Activated CD4-positive, alpha-beta T cell treated with anti-CD3 and anti-CD28 coated beads for 24 hours (primary cell): ENCODE results near the gene NLRP14.

ENCODE experiments used
- DNase-seq, 2 donors: peaks; one replicate each; pipeline ENCODE4 v3.0.0-alpha.2; 2020; ENCODE audit warnings: low read depth in 2 of 2

The NLRP14 gene

GRCh38 chr11:7020183-7020917 lies at the start of gene NLRP14, which contains the start of gene ZNF214:
TSS of gene NLRP14 (plus strand) at chr11:7020479. CDS start at chr11:7038587, 18,108 bp downstream.
TSS of gene ZNF214 (minus strand) at chr11:7020346. CDS start at chr11:7002835, 17,511 bp downstream.
- no peak for DNase-seq

GRCh38 chr11:6979365-6979764 lies 40.9 kb upstream of the NLRP14 start:
- DNase-seq: no peak

GRCh38 chr11:6986487-6986886 lies 33.8 kb upstream of the NLRP14 start:
- no peak for DNase-seq

- DNase-seq: no peak
These were observed 31.8 kb upstream of the NLRP14 start for GRCh38 chr11:6988506-6988905.

- no peak for DNase-seq
These were observed 29.1 kb upstream of the NLRP14 start for GRCh38 chr11:6991227-6991626.

- no peak for DNase-seq
These were observed 28.3 kb upstream of the NLRP14 start for GRCh38 chr11:6992026-6992425.

- no peak for DNase-seq
These were observed 27.5 kb upstream of the NLRP14 start for GRCh38 chr11:6992457-6993417.

- no peak for DNase-seq
These were observed 24.6 kb upstream of the NLRP14 start for GRCh38 chr11:6995703-6996102.

- no peak for DNase-seq
These were observed 15.8 kb upstream of the NLRP14 start for GRCh38 chr11:7004482-7004881.

- no peak for DNase-seq
These were observed 6.2 kb upstream of the NLRP14 start for GRCh38 chr11:7014118-7014517.

GRCh38 chr11:7016011-7016410 lies 4.3 kb upstream of the NLRP14 start:
- DNase-seq: no peak

GRCh38 chr11:7019500-7020182 lies 638 bp upstream of the NLRP14 start:
- no peak for DNase-seq

GRCh38 chr11:7021318-7021717 lies 1.0 kb downstream of the NLRP14 start:
- no peak for DNase-seq

GRCh38 chr11:7028141-7028540 lies 7.9 kb downstream of the NLRP14 start:
- no peak for DNase-seq

GRCh38 chr11:7030836-7031235 lies 10.6 kb downstream of the NLRP14 start:
- DNase-seq: no peak

- DNase-seq: no peak
These were observed 11.2 kb downstream of the NLRP14 start for GRCh38 chr11:7031471-7031871.

- no peak for DNase-seq
These were observed 12.4 kb downstream of the NLRP14 start for GRCh38 chr11:7032692-7033091.

- no peak for DNase-seq
These were observed 13.7 kb downstream of the NLRP14 start for GRCh38 chr11:7034019-7034418.

GRCh38 chr11:7046474-7047175 lies 26.3 kb downstream of the NLRP14 start:
- no peak for DNase-seq

GRCh38 chr11:7050191-7050590 lies 29.9 kb downstream of the NLRP14 start:
- no peak for DNase-seq

GRCh38 chr11:7056828-7057513 lies 36.7 kb downstream of the NLRP14 start:
- no peak for DNase-seq
